GM23338 (cell line): ENCODE results near the gene SLC9A9. TPM values are rescaled to one million over a fixed set of nuclear protein-coding genes. Genes with fewer than 3 reads are reported as not detected.

Source experiments
- ATAC-seq: fragments of 200-7000 bp; cut with Tn5 transposase; 3 replicates; pipeline ENCODE4 v1.9.1; 2020
- DNase-seq: peaks from one replicate; pipeline ENCODE4 v3.0.0-alpha.2; 2015; ENCODE audit warnings: low spot score
- H2AFZ ChIP-seq: fragments of 200-600 bp; sonication (generic); 2 replicates; pipeline ENCODE4 v1.8.0; 2016; ENCODE audit warnings: antibody characterized with exemption, mild to moderate bottlenecking, moderate library complexity
- H3F3A ChIP-seq: fragments of 200-600 bp; sonication (generic); replicated peaks from 2 replicates; pipeline ENCODE4 v1.8.0; 2017; ENCODE audit warnings: antibody characterized with exemption, mixed run types, low read depth
- H3K27ac ChIP-seq: fragments of 200-600 bp; sonication (generic); 2 replicates; pipeline ENCODE4 v1.6.1; 2016; ENCODE audit warnings: low read depth
- H3K27me3 ChIP-seq: fragments of 200-600 bp; sonication (generic); 2 replicates; pipeline ENCODE4 v1.8.0; 2016; ENCODE audit warnings: mild to moderate bottlenecking, mixed run types, moderate library complexity; ENCODE audit not compliant: insufficient read depth
- H3K36me3 ChIP-seq: fragments of 200-600 bp; sonication (generic); 2 replicates; pipeline ENCODE4 v1.8.0; 2016; ENCODE audit warnings: mild to moderate bottlenecking; ENCODE audit not compliant: insufficient read depth
- H3K4me1 ChIP-seq: fragments of 200-600 bp; sonication (generic); 2 replicates; pipeline ENCODE4 v1.8.0; 2016; ENCODE audit warnings: mild to moderate bottlenecking, moderate library complexity; ENCODE audit not compliant: insufficient read depth
- H3K4me2 ChIP-seq: fragments of 200-600 bp; sonication (generic); 2 replicates; pipeline ENCODE4 v1.7.1; 2017; ENCODE audit warnings: mixed run types
- H3K4me3 ChIP-seq: fragments of 200-600 bp; sonication (generic); 2 replicates; pipeline ENCODE4 v1.6.1; 2016; ENCODE audit warnings: mixed run types
- H3K79me2 ChIP-seq: fragments of 200-600 bp; sonication (generic); replicated peaks from 2 replicates; pipeline ENCODE4 v1.8.0; 2017; ENCODE audit warnings: mild to moderate bottlenecking; ENCODE audit not compliant: insufficient read depth
- H3K9me2 ChIP-seq: fragments of 200-600 bp; sonication (generic); 2 replicates; pipeline ENCODE4 v1.8.0; 2017; ENCODE audit not compliant: insufficient read depth
- H4K20me1 ChIP-seq: fragments of 200-600 bp; sonication (generic); replicated peaks from 2 replicates; pipeline ENCODE4 v1.8.0; 2017; ENCODE audit warnings: mild to moderate bottlenecking; ENCODE audit not compliant: insufficient read depth
- H3K27ac Mint-ChIP-seq: 2 replicates; pipeline ENCODE4 v1.8.0; 2020; ENCODE audit warnings: inconsistent platforms, mild to moderate bottlenecking, moderate library complexity, mixed read lengths
- H3K27me3 Mint-ChIP-seq: 3 replicates; pipeline ENCODE4 v1.8.0; 2022; ENCODE audit warnings: low read depth, mild to moderate bottlenecking, moderate library complexity, mixed read lengths, inconsistent platforms; ENCODE audit not compliant: insufficient read depth, poor library complexity
- H3K36me3 Mint-ChIP-seq: 3 replicates; pipeline ENCODE4 v1.8.0; 2021; ENCODE audit warnings: low read depth, mild to moderate bottlenecking, inconsistent platforms, moderate library complexity, mixed read lengths
- H3K4me1 Mint-ChIP-seq: 3 replicates; pipeline ENCODE4 v1.8.0; 2020; ENCODE audit warnings: mild to moderate bottlenecking, inconsistent platforms, mixed read lengths
- H3K4me3 Mint-ChIP-seq: 3 replicates; pipeline ENCODE4 v1.8.0; 2021; ENCODE audit warnings: moderate library complexity, mild to moderate bottlenecking, inconsistent platforms, mixed read lengths
- H3K9me3 Mint-ChIP-seq: 3 replicates; pipeline ENCODE4 v1.8.0; 2020; ENCODE audit warnings: moderate library complexity, mild to moderate bottlenecking, inconsistent platforms, mixed read lengths
- CREB1 ChIP-seq: fragments of 250-450 bp; sonication (Bioruptor Pico); IDR thresholded peaks from 2 replicates; pipeline ENCODE4 v1.5.0; 2020; ENCODE audit warnings: low read depth, mild to moderate bottlenecking, moderate library complexity
- EZH2 ChIP-seq: fragments of 200-600 bp; sonication (generic); IDR thresholded peaks from one replicate; pipeline ENCODE4 v1.8.0; 2017; ENCODE audit warnings: antibody characterized with exemption, mild to moderate bottlenecking, low read depth; ENCODE audit not compliant: unreplicated experiment
- JUNB ChIP-seq: IDR thresholded peaks from one replicate; pipeline ENCODE4 v1.6.1; 2016; ENCODE audit warnings: antibody characterized with exemption; ENCODE audit not compliant: unreplicated experiment
- NANOG ChIP-seq: IDR thresholded peaks from 2 replicates; pipeline ENCODE4 v1.6.1; 2016; ENCODE audit warnings: antibody characterized with exemption, borderline replicate concordance
- STAT1 ChIP-seq: IDR thresholded peaks from one replicate; pipeline ENCODE4 v1.6.1; 2016; ENCODE audit warnings: antibody characterized with exemption; ENCODE audit not compliant: unreplicated experiment
- ZNF114 ChIP-seq: fragments of 250-450 bp; sonication (Bioruptor Pico); IDR thresholded peaks from 2 replicates; pipeline ENCODE4 v1.5.0; 2020; ENCODE audit warnings: mild to moderate bottlenecking, moderate library complexity
- polyA plus RNA-seq: library from polyadenylated mRNA; unstranded; fragments of >200 nt; fragmentation: Nextera tagmentation; extraction: Ambion mirVana; gene quantifications from 2 replicates; pipeline ENCODE4 v1.2.1, GENCODE V29; 2016
- total RNA-seq: library from RNA; depleted of rRNA; stranded (reverse); fragments of >200 nt; shearing (Covaris generic); gene quantifications from 2 replicates; pipeline ENCODE4 v1.2.3, GENCODE V29; 2014
- TF ChIP-seq, protein P1 (sequence below), 2 experiments: fragments of 200-600 bp in 1 of 2; sonication (generic) in 1 of 2; conservative IDR thresholded peaks; 2 replicates each; pipeline versions ENCODE4 v1.5.1 to v1.6.1; 2016 to 2017; ENCODE audit warnings: antibody characterized with exemption in 2 of 2, low read depth in 2 of 2, mild to moderate bottlenecking in 2 of 2, moderate library complexity in 1 of 2
- TF ChIP-seq, protein P2 (sequence below): IDR thresholded peaks from one replicate; pipeline ENCODE4 v1.6.1; 2018; ENCODE audit warnings: antibody characterized with exemption; ENCODE audit not compliant: unreplicated experiment
- TF ChIP-seq, protein P3 (sequence below): IDR thresholded peaks from 2 replicates; pipeline ENCODE4 v1.6.1; 2016; ENCODE audit warnings: antibody characterized with exemption
- TF ChIP-seq, protein P4 (sequence below): fragments of 250-450 bp; sonication (Bioruptor Pico); IDR thresholded peaks from 2 replicates; pipeline ENCODE4 v1.5.0; 2020; ENCODE audit warnings: mild to moderate bottlenecking, moderate library complexity

SLC9A9 gene
- total and polyA plus RNA-seq, 2 experiments from 2014 or later, result 1.3 to 1.6 TPM

DNA sequence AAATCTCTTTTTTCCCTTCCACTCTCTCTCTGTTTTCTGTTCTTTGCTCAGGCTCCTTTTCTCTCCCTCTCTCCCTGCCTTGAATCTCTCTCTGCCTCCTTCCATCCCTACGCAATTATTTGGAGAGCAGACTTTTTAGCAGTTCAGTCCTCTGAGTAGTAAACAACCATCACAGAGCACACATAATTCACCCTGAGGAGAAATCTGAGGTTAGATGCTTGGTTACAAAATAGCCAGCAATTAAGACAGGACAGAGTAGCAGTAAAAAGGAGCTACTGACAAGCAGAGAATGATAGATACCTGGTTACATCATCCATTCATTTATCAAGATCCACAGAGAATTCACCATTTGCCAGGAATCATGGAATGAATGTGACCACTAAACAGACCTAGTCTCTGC, 25.5 kb downstream of the SLC9A9 start:
- Mint-ChIP-seq H3K36me3 (no peaks in the 10 kb centered on the region), H3K27ac (no peak overlapping the region), H3K4me1 (peaks cover 11% of the 10 kb centered on the region), H3K4me3 (no peak overlapping the region), H3K27me3 (peaks cover 3% of the 10 kb centered on the region), H3K9me3 (no peaks in the 10 kb centered on the region)
- Histone ChIP-seq H3K79me2 (no peaks in the 10 kb centered on the region), H3K27me3 (no peaks in the 10 kb centered on the region), H2AFZ (no peak overlapping the region), H3K4me2 (no peak overlapping the region), H3K9me2 (no peaks in the 10 kb centered on the region), H3K27ac (no peak overlapping the region), H4K20me1 (no peaks in the 10 kb centered on the region), H3K4me3 (no peak overlapping the region), H3K4me1 (no peaks in the 10 kb centered on the region), H3K36me3 (no peaks in the 10 kb centered on the region), H3F3A (no peaks in the 10 kb centered on the region)
- DNase-seq, result no peak
- no peak for TF ChIP-seq JUNB
- no peak for TF ChIP-seq ZNF114 (CRISPR knock-in tag)
- no peak for ATAC-seq

DNA sequence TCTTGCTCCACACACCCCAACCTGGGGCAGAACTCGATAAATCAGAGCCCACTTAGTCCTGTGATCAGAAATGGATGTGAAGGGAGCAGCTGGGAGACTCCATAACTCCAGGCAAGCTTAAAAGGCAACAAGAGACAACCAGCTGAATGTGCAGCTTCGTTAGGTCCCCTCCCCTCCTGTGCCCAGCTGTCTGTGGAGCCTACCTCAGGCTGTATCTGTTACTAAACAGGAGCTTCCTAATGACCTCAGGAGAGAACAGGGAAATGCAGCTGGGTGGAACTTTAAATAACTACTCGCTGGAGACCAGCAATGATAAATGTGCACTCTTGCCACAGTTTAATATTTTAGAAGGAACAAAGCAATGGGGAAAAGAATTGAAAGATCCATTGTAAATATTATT, 25.9 kb downstream of the SLC9A9 start:
- no peaks in the 10 kb centered on the region for H3K79me2 ChIP-seq
- no peak overlapping the region for H3K27ac ChIP-seq
- no peak overlapping the region for H3K4me3 ChIP-seq
- no peaks in the 10 kb centered on the region for H3K4me1 ChIP-seq
- Mint-ChIP-seq H3K27me3 (peaks cover 3% of the 10 kb centered on the region), H3K36me3 (no peaks in the 10 kb centered on the region), H3K27ac (no peak overlapping the region), H3K9me3 (no peaks in the 10 kb centered on the region), H3K4me3 (no peak overlapping the region), H3K4me1 (peaks cover 11% of the 10 kb centered on the region)
- DNase-seq, result no peak
- ATAC-seq, result no peak
- no peaks in the 10 kb centered on the region for H3F3A ChIP-seq
- H3K4me2 ChIP-seq, result no peak overlapping the region
- no peaks in the 10 kb centered on the region for H3K36me3 ChIP-seq
- no peak overlapping the region for H2AFZ ChIP-seq
- no peaks in the 10 kb centered on the region for H3K9me2 ChIP-seq
- no peaks in the 10 kb centered on the region for H3K27me3 ChIP-seq
- no peaks in the 10 kb centered on the region for H4K20me1 ChIP-seq
- TF ChIP-seq NANOG, result no peak
- TF ChIP-seq JUNB, result no peak
- TF ChIP-seq, protein P1, sequence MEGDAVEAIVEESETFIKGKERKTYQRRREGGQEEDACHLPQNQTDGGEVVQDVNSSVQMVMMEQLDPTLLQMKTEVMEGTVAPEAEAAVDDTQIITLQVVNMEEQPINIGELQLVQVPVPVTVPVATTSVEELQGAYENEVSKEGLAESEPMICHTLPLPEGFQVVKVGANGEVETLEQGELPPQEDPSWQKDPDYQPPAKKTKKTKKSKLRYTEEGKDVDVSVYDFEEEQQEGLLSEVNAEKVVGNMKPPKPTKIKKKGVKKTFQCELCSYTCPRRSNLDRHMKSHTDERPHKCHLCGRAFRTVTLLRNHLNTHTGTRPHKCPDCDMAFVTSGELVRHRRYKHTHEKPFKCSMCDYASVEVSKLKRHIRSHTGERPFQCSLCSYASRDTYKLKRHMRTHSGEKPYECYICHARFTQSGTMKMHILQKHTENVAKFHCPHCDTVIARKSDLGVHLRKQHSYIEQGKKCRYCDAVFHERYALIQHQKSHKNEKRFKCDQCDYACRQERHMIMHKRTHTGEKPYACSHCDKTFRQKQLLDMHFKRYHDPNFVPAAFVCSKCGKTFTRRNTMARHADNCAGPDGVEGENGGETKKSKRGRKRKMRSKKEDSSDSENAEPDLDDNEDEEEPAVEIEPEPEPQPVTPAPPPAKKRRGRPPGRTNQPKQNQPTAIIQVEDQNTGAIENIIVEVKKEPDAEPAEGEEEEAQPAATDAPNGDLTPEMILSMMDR (conservative IDR thresholded peaks at IDR 0.05; ENCODE audit: low read depth in 2 of 2), result no peak
- TF ChIP-seq, protein P2, sequence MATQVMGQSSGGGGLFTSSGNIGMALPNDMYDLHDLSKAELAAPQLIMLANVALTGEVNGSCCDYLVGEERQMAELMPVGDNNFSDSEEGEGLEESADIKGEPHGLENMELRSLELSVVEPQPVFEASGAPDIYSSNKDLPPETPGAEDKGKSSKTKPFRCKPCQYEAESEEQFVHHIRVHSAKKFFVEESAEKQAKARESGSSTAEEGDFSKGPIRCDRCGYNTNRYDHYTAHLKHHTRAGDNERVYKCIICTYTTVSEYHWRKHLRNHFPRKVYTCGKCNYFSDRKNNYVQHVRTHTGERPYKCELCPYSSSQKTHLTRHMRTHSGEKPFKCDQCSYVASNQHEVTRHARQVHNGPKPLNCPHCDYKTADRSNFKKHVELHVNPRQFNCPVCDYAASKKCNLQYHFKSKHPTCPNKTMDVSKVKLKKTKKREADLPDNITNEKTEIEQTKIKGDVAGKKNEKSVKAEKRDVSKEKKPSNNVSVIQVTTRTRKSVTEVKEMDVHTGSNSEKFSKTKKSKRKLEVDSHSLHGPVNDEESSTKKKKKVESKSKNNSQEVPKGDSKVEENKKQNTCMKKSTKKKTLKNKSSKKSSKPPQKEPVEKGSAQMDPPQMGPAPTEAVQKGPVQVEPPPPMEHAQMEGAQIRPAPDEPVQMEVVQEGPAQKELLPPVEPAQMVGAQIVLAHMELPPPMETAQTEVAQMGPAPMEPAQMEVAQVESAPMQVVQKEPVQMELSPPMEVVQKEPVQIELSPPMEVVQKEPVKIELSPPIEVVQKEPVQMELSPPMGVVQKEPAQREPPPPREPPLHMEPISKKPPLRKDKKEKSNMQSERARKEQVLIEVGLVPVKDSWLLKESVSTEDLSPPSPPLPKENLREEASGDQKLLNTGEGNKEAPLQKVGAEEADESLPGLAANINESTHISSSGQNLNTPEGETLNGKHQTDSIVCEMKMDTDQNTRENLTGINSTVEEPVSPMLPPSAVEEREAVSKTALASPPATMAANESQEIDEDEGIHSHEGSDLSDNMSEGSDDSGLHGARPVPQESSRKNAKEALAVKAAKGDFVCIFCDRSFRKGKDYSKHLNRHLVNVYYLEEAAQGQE, result no peak
- TF ChIP-seq, protein P3, sequence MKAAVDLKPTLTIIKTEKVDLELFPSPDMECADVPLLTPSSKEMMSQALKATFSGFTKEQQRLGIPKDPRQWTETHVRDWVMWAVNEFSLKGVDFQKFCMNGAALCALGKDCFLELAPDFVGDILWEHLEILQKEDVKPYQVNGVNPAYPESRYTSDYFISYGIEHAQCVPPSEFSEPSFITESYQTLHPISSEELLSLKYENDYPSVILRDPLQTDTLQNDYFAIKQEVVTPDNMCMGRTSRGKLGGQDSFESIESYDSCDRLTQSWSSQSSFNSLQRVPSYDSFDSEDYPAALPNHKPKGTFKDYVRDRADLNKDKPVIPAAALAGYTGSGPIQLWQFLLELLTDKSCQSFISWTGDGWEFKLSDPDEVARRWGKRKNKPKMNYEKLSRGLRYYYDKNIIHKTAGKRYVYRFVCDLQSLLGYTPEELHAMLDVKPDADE, result no peak
- TF ChIP-seq ZNF114 (CRISPR knock-in tag), result no peak
- TF ChIP-seq STAT1, result no peak
- TF ChIP-seq, protein P4, sequence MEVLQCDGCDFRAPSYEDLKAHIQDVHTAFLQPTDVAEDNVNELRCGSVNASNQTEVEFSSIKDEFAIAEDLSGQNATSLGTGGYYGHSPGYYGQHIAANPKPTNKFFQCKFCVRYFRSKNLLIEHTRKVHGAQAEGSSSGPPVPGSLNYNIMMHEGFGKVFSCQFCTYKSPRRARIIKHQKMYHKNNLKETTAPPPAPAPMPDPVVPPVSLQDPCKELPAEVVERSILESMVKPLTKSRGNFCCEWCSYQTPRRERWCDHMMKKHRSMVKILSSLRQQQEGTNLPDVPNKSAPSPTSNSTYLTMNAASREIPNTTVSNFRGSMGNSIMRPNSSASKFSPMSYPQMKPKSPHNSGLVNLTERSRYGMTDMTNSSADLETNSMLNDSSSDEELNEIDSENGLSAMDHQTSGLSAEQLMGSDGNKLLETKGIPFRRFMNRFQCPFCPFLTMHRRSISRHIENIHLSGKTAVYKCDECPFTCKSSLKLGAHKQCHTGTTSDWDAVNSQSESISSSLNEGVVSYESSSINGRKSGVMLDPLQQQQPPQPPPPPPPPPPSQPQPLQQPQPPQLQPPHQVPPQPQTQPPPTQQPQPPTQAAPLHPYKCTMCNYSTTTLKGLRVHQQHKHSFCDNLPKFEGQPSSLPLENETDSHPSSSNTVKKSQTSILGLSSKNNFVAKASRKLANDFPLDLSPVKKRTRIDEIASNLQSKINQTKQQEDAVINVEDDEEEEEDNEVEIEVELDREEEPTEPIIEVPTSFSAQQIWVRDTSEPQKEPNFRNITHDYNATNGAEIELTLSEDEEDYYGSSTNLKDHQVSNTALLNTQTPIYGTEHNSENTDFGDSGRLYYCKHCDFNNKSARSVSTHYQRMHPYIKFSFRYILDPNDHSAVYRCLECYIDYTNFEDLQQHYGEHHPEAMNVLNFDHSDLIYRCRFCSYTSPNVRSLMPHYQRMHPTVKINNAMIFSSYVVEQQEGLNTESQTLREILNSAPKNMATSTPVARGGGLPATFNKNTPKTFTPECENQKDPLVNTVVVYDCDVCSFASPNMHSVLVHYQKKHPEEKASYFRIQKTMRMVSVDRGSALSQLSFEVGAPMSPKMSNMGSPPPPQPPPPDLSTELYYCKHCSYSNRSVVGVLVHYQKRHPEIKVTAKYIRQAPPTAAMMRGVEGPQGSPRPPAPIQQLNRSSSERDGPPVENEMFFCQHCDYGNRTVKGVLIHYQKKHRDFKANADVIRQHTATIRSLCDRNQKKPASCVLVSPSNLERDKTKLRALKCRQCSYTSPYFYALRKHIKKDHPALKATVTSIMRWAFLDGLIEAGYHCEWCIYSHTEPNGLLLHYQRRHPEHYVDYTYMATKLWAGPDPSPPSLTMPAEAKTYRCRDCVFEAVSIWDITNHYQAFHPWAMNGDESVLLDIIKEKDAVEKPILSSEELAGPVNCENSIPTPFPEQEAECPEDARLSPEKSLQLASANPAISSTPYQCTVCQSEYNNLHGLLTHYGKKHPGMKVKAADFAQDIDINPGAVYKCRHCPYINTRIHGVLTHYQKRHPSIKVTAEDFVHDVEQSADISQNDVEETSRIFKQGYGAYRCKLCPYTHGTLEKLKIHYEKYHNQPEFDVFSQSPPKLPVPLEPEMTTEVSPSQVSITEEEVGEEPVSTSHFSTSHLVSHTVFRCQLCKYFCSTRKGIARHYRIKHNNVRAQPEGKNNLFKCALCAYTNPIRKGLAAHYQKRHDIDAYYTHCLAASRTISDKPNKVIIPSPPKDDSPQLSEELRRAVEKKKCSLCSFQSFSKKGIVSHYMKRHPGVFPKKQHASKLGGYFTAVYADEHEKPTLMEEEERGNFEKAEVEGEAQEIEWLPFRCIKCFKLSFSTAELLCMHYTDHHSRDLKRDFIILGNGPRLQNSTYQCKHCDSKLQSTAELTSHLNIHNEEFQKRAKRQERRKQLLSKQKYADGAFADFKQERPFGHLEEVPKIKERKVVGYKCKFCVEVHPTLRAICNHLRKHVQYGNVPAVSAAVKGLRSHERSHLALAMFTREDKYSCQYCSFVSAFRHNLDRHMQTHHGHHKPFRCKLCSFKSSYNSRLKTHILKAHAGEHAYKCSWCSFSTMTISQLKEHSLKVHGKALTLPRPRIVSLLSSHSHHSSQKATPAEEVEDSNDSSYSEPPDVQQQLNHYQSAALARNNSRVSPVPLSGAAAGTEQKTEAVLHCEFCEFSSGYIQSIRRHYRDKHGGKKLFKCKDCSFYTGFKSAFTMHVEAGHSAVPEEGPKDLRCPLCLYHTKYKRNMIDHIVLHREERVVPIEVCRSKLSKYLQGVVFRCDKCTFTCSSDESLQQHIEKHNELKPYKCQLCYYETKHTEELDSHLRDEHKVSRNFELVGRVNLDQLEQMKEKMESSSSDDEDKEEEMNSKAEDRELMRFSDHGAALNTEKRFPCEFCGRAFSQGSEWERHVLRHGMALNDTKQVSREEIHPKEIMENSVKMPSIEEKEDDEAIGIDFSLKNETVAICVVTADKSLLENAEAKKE (CRISPR knock-in tag), result no peak
- TF ChIP-seq CREB1 (CRISPR knock-in tag), result no peak
- TF ChIP-seq EZH2, result no peak
